AG20443 (cell line): ENCODE measurements around the gene NRXN3.

Experiments used
- DNase-seq: peaks from one replicate; pipeline ENCODE4 v3.0.0; 2012; ENCODE audit warnings: low spot score, mixed read lengths

Gene NRXN3

DNA sequence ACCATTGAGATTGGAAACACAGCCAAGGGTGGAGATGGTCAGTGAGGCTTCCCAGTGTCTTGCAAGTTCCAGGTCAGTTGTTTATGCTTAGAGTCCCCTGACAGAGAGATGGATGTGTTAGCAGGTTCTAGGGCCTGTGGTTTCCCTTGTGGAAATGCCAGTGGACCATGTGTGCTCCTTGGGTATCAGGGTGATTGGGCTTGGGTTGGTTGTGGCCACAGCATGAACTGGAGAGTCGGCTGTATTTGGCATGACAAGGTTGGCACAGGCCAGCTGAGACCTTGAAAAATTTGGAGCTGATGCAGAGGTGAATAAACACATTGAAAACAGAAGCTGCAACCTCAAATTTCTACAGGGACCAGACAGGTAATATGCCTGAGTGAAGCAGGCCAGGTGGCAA, 1373.2 kb downstream of the NRXN3 start:
- DNase-seq = no peak

DNA sequence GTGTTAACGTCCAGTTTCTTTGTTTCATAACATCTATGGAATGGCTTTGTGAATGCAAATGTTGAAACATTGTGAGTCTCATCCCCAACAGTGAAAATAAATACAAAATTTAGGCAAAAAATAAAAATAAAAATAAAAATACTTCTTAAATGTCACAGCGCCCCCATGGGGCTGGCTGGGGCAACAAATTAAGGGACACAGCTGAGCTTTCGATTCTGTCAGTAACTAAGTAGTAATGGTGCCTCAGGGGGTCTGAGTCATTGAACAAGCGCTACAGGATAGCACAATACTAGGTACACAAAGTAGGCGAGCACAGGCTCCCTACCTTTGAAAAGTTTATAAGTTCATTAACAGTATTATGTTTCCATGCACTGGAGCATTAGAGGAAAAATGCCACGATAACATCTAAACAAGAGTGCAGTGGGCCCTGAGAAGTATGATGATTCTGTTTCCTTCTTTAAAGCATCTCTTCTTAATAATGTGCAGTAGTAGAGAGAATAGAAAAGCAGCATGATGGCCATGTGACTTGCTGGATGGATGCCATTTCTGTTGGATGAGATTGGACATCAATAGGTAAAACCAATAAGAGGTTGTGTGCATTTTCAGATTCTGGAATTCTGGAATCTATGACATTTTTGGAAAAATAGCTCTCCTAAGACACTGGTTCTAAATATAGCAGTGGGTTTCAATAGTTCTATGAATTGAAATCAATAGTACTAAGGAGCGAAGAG, 1374.0 kb downstream of the NRXN3 start:
- peak; percentile 17 for DNase-seq

DNA sequence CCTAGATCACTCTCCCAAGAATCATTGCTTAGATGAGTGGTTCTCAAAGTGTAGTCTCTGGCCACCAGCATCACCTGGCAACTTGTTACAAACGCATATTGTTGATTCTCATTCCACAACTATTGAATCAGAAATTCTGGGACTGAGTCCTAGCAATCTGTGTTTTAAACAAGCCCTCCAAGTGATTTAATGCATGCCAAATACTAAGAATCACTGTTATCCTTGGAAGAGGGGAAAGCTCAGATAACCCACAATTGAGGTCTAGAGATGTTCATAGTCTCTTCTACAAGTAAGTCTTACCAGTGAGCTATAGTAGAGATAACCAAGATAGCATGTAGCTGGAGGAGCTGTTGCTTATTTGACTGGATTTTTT, 1374.5 kb downstream of the NRXN3 start:
- peak; percentile 21 for DNase-seq

DNA sequence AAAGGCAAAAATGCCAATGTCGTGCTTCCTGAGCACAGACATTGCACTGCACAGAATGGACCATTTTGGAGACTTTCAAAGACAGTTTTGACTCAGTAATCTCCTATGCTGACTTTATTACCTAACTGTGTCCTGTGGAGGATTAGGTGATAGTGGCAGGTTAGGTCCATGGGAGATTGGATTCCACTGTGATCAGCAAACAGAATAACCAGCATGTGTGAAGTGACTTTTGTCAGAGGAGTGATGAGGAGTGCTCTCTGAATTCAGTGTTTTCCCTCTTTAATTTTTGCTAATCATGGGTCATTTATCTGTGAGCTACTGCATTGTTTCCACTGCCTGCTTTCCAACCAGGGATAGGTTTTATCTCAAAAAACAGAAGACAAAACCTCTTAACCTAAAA, 1378.7 kb downstream of the NRXN3 start:
- DNase-seq = no peak

DNA sequence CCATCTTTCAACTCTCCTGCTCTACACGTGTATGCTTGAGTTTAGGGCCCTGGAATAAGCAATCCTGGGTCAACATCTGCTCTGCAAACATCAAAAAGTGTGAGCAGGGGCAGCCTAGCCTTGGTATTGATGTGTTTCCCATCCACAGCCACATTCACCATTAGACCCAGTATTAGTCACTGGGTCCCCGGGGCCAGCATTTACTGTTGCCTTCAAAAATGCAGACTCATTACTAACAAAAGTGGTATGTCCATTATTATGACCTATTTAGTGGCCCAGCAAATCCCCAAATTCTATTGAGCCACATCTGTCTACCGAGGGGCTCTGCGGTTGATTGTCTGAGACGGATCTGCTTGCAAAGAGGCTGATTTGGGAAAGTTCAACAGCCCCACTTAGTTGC, 1379.3 kb downstream of the NRXN3 start:
- peak; percentile 31 for DNase-seq

DNA sequence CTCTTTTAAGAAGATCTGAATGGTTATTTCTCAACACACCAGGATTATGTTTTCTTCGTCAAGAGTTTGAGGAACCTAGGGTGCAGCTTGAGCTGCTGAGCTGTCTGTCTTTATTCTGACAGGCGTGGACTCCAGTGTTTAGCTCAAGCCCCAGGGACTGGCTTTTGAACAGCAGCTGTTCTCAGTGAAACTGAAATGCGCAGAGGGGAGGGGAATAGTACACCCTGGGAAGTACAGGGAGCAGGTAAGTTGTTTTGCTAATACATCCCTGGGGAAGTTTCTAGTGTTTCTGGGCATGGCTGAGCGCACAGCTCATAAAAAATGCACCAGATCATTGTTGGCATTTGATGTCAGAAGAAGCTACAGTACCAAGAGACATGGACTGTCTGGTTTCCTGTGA, 1381.3 kb downstream of the NRXN3 start:
- DNase-seq = no peak

DNA sequence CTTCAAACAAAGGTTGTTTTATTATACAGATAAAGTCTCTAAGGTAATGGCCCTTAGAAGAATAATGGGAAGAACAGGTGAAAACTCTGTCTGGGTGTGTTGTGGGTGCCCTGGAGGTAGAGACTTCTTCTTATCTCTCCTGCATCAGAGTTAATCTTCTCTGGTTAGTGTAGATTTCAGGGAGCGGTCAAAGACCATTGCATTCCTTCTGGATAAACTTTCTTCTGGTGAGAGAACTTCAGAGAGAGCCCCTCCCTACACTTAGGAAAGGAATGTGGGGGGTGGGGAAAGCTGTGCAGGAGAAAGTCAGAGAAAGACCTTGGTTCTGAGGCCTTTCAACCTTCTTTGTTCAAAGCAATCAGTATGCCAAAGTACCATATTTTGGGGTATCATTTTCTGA, 1382.6 kb downstream of the NRXN3 start:
- no peak for DNase-seq

DNA sequence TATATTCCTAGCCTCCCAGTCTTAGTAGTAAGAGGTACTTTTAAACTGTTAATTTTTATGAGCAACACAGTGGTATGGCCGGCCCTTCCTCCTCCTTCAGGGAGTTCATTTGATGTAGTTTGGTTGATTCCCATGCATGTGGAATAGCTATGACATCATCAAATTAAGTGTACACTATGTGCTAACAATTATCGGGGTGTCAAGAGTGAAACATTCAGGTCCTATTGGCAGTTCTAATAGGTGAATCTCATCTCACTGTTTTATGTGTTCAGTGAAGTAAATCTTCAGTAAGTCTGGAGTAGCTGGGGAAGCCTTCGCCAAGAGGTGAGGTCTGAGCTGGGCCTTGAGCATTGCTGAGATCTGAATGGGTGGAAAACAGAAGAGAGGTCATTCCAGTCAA, 1384.6 kb downstream of the NRXN3 start:
- no peak for DNase-seq

DNA sequence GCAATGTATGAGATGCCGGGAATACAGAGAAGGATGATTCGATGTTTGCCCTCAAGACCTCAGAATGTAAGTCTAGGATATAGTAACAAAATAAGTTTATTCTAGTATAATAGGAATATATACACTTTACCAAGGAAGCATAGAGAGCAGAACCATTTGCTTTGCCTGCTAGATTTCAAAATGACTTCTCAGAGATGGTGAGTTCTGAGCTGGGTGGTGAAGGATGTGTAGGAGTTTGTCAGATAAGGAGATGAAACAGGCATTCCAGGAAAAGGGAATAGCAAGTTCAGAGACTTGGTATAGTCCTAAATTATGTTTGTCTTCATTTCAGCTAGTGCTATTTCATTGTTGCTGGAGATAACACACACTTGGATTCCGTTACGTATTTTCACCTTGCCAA, 1385.3 kb downstream of the NRXN3 start:
- DNase-seq = no peak

DNA sequence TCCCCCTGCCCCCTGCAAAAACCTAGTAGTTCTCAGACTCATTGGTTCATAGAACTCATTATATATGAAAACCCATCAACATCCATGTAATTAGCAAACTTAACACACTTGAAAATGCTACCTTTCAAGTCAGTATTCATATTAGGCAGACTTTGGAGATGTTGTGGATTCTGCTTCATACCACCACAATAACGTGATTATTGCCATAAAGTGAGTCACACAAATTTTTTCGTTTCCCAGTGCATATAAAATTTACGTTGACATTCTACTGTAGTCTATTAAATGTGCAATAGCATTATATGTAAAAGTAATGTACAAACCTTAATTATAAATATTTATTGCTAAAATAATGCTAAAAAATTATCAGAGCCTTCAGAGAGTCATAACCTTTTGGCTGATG, 1387.1 kb downstream of the NRXN3 start:
- no peak for DNase-seq

DNA sequence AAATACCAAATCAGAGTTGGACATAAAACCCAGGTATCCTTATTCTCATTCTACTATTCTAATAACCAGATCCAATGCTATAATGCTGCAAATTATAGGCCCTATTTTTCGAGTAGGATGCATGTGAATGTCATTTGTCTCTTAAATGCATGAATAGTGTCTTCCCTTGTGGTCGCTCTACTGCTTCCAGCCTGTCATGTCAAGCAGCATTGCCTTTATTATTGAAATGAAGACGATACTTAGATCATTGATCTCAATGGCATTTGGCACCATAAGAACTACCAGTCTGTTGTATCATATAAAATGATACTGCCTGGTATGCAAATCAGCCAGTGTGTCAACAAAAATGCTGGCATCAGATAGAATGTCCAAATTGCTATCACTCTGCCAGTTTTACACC, 1392.0 kb downstream of the NRXN3 start:
- DNase-seq = no peak

DNA sequence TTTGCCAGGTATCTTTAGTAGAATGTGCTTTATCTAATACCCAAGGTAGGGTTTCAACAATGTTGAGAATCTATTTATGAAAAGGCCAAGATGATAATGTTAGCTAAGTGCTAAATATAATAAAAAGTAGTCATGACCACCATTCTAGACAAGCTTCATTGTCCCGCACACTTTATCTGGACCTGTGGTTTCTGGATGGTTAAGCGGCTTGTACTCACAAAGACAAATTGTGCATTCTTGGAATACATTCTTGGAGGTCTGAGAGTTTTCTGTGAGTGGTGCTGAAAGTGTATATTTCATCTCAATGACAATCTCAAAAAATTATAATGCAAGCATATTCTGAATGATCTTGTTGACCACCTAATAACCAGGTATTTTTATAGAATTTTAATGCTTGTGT, 1394.2 kb downstream of the NRXN3 start:
- no peak for DNase-seq

DNA sequence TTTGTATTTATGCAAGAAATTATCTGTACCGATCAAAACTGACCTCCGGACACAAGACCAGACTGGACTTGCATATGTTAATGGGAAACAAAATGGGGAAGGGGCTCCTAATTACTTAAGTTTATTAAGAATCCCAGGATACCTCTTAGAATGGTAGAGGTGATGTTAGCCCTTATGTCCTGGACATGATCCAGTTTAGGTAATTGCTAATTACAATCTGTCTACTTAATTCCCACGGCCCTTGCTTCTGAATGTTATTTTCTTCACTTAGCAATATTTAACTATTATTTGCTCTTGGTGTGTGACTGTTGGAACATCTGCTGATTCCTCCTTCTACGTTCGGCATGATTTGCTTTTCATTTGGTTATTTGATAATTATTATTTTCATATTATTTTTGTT, 1397.1 kb downstream of the NRXN3 start:
- DNase-seq = no peak

DNA sequence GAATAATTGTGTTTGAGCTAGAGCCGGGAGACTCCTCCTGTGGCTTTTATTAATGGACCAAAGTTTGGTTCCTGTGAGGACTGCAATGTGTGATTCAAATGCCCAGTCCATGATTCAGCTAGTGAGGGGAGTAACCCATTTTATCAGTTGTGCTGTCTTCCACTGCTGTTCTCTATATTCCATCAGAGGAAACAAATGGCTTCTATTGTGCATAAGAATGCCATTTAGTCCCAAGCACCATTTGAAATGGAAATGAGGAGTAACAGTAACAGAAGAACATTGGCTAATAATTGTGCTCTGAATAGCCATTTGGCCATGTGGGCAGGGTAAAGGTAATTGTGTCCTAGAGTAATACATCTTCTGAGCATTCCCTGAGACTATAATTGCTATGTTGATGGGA, 1398.4 kb downstream of the NRXN3 start:
- no peak for DNase-seq

DNA sequence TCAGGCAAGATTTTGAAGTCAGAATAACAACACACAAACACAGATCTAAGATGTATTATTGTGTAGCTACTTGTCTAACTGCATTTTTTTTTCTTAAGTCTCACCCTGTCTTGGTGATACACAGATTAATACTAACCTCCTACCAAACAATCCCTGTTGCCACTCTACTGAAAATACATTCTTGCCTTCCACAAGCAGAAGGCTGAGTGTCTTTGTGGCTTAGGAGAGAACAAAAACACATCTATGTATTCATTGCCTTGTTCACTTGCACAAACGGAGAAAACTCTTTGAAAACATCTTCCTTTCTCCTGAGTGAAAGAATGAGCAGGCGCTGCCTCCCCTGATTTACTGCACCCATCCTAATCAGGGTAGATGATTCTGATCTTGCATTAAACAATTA, 1398.9 kb downstream of the NRXN3 start:
- no peak for DNase-seq

DNA sequence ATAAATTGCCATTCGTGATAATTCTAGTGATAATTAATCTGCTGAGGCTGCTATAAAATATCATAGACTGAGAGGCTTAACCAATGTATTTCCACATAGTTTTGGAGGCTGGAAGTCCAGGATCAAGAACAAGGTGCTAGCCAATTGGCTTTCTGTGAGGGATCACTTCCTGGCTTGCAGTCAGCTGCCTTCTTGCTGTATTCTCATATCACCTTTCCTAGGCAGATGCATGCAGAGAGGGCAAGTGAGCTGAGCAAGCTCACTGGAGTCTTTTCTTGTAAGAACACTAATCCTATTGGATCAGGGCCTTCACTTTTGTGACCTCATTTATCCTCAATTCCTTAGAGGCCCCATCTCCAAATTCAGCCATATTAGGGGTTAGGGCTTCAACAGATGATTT, 1400.5 kb downstream of the NRXN3 start:
- DNase-seq = no peak

DNA sequence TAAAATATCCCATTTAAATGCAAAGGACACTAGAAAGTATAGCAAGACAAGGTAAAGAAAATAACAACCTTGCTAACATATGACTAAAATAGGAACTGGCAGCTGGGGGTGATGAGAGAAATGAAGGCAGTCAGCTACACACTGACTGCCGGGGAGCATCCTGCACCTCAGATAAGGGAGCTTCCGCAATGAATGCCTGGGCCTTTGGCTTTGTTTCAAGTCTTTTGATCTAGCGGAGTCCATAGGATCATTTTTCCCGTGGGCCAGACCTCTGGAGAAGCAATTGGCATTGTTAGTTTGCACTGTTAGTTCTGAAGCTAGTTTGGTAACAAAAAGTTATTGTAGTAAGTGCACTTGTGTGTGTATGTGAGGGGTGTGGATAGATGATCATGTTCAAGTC, 1401.2 kb downstream of the NRXN3 start:
- DNase-seq = no peak

DNA sequence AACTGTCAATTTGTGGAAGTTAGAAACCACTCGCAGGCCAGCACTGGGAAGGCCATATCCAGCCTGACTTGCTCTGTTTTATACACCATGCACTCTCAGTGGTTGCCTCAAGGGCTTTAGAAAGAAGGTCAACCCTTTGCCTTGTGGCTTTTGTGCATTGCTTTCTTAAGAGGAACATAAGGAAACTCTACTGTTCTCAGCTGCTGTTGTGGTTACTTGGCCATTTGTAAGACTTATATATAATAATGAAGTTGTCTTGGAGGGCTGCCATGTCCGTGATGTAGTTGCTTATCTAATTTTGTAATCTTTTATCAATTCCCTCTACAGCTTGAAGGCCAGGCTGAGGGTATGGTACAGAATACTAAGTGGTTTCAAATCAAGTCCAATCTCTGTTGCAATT, 1403.3 kb downstream of the NRXN3 start:
- no peak for DNase-seq

DNA sequence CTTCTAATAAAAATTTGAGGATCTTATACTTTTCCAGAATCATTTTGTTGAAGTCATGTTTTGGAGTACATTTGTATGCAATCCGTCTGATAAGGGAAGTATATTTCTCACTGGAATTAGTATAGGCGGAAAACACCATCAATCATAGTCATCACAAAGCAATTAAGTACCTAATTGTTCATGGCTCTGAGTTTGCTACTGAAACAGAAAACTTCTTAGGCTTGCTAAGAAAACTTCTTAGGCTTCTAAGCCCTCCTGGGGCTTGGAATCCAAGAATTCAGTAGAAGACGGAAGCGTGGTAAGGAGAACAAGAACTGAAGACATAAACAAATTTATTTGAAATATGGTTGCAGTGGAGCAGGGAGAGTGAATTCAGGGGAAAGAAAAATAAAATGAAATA, 1404.9 kb downstream of the NRXN3 start:
- DNase-seq = no peak

DNA sequence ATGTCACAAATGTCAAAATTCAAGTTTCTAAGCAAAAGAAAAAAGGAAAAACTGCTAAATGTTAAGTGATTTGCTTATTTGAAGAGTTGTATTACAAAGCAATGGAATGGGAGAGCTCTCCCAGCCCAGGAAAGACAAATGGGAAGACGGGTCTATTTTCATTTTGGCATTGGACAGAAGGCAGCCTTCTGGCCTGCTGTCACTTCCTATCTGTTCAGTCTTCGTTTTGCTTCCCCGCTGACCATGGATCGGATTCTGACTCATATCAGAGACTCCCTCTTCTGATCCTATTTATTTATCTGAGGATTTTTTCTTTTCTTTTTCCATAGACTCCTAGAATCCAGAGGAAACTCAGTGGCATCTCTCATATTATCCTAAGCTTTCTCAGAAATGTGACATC, 1406.3 kb downstream of the NRXN3 start:
- DNase-seq = no peak

DNA sequence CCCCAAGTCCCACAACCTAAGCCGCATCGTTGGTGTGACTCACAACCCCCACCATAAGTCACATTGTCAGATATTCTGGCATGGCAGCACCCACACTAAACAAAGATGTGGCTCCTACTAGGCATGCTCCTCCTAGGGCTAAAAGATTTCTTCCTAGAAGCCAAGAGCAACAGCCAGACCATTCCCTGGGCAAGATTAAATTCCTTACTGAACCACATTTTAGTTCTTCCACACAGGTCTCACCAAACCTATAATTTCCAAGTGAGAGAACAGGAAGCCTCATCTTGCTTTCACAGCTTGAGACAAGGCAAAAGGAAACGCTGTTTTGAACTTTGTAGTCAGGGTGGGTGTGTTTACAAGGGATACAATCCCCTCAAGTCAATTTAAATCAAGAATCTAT, 1408.3 kb downstream of the NRXN3 start:
- DNase-seq = no peak

DNA sequence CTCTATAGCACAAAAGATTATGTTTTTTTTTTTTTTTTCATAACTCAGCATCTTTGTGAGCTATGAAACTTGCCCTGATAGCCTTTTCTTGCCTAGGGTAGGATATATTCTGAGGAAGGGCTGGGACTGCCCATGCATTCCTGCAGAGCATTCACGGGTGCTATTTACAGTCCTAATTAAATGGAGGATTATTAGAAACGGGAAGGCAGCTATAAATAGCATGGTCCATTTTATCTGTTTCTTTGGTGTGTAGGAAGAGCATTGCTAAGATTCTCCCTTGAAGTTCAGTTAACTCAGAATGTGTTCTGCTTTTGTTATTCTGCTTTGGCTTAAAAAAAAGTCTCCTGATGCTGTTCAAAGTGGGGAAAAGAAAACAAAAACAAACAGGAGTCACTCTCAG, 1410.2 kb downstream of the NRXN3 start:
- no peak for DNase-seq

DNA sequence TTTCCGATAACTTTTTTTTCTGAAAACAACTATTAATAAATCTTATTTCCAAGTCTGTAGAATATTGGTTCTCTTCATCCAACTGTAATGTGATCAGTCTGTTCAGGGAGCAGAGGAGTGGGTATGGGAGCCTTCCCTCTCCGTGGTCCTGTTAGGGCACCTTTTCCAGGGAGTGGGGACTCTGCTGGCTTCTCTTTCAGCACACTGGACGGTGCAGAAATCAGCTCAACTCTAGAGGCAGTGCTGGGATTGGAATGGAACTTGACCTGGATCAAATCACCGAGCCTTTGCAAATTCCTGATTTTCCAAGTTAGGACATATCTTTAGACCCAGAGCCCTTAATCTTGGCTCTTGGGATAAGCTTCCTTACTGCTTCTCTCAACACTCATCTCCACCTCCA, 1410.7 kb downstream of the NRXN3 start:
- no peak for DNase-seq

DNA sequence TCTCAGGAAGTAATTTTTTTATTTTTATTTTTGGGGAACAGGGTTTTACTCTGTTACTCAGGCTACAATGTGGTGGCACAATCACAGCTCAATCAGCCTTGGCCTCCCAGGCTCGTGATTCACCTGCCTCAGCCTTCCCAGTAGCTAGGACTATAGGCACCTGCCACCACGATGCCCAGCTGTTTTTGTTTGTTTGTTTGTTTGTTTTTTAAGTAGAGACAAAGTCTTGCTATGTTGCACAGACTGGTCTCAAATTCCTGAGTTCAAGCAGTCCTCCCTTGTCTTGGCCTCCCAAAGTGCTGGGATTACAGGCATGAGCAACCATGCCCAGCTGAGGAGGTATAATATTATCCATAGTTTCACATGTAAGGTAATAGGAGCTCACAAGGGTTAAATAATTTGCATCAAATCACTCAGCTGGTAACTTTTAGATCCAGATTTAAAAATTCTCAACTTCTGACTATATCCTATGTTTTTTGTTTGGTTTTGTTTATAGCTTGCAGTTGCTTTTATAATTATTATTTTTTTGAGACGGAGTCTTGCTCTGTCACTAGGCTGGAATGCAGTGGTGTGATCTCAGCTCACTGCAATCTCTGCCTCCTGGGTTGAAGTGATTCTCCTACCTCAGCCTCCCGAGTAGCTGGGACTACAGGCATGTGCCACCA, 1411.9 kb downstream of the NRXN3 start:
- no peak for DNase-seq
